Measurements from ENCODE around the gene PIK3R5. TPM values are rescaled to one million over a fixed set of nuclear protein-coding genes. Genes with fewer than 3 reads are reported as not detected.

Gene PIK3R5
- total RNA-seq, 2 donors from 2014 or later = 30.7 to 42.9 TPM

GRCh38 chr17:8872036-8872704 is 93.3 kb downstream of the PIK3R5 start:
- no peak for DNase-seq (ENCODE audit: low spot score)
- no peaks in the 10 kb centered on the region for H3K27me3 ChIP-seq (replicated peaks; ENCODE audit: insufficient read depth)

DNA sequence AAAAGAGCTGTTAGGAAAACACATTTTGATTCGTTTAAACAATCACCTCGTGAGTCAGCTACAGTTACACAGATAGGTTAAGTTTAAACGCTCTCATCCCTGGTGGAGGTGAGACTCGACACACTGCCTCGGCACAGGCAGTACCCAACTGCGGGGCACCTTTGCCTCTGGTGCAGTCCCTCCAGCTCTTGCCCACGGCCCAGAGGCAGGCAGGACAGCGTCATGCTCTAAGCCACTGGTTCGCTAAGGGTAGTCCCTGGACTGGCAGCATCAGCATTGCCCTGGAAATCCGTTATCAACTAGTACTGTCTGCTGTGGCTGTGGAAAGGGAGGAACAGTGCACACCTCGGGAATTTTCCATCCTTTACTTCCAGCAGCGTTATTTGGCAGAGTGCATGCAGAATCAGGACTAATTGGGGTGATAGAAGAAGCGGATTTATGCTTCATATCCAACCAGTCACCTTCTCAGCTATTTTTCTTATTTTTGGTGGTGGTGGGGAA is 94.4 kb downstream of the PIK3R5 start:
- no peaks in the 10 kb centered on the region for H3K9me3 ChIP-seq

More at GRCh38 chr17:8872036-8872704, 93.3 kb downstream of the PIK3R5 start:
- H3K4me3 ChIP-seq = no peak overlapping the region
- H3K9me3 ChIP-seq = no peaks in the 10 kb centered on the region
- ATAC-seq (ENCODE audit: insufficient number of reproducible peaks, low FRiP score, low read depth) = no peak
- H3K36me3 ChIP-seq = no peaks in the 10 kb centered on the region
- TF ChIP-seq, protein P1, sequence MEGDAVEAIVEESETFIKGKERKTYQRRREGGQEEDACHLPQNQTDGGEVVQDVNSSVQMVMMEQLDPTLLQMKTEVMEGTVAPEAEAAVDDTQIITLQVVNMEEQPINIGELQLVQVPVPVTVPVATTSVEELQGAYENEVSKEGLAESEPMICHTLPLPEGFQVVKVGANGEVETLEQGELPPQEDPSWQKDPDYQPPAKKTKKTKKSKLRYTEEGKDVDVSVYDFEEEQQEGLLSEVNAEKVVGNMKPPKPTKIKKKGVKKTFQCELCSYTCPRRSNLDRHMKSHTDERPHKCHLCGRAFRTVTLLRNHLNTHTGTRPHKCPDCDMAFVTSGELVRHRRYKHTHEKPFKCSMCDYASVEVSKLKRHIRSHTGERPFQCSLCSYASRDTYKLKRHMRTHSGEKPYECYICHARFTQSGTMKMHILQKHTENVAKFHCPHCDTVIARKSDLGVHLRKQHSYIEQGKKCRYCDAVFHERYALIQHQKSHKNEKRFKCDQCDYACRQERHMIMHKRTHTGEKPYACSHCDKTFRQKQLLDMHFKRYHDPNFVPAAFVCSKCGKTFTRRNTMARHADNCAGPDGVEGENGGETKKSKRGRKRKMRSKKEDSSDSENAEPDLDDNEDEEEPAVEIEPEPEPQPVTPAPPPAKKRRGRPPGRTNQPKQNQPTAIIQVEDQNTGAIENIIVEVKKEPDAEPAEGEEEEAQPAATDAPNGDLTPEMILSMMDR (IDR thresholded peaks at IDR 0.05) = no peak
- H3K4me1 ChIP-seq (ENCODE audit: control insufficient read depth in 1 of 2, low read depth in 2 of 2) = no peaks in the 10 kb centered on the region
- H3K27ac ChIP-seq = no peak overlapping the region

DNA sequence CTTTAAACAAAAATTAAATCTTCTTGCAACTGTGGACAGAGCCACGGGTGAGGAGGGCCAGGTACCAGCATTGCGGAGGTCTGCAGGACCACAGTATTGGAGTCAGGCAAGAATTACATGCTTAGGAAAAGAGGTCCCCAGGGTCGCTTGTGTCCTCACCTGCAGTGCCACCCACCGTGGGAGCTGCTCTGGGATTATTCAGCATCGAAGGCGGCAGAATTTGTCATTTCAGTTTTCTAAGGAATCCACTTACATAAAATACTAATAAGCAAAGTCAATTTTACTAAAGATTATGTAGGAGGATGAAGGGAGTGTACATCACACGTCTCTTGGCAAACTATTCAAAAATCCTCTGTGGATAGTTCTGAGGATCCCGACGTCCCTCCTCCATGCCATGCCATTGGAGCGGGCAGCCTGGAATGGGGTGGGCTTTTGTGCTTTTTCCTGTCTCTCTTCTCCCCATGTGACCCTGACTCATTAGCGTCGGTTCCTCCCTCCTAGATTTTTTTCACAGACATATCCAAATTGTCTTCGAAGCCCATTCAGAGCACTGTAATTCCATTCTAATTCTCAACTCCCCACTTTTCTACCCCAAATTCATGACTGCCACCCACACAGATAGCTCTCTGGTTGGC is 95.0 kb downstream of the PIK3R5 start:
- no peaks in the 10 kb centered on the region for H3K27me3 ChIP-seq (replicated peaks; ENCODE audit: insufficient read depth)
- no peaks in the 10 kb centered on the region for H3K4me1 ChIP-seq (ENCODE audit: control insufficient read depth in 1 of 2, low read depth in 2 of 2)
- no peak overlapping the region for H3K27ac ChIP-seq
- DNase-seq (ENCODE audit: low spot score) (no peak), ATAC-seq (ENCODE audit: insufficient number of reproducible peaks, low FRiP score, low read depth) (no peak)
- no peaks in the 10 kb centered on the region for H3K9me3 ChIP-seq
- no peaks in the 10 kb centered on the region for H3K36me3 ChIP-seq
- TF ChIP-seq, protein P1 (IDR thresholded peaks at IDR 0.05) = no peak
- H3K4me3 ChIP-seq = no peak overlapping the region

More for the DNA sequence above, 94.4 kb downstream of the PIK3R5 start:
- no peaks in the 10 kb centered on the region for H3K36me3 ChIP-seq
- no peak overlapping the region for H3K4me3 ChIP-seq
- H3K27me3 ChIP-seq (replicated peaks; ENCODE audit: insufficient read depth) = no peaks in the 10 kb centered on the region
- DNase-seq (ENCODE audit: low spot score) (no peak), ATAC-seq (ENCODE audit: insufficient number of reproducible peaks, low FRiP score, low read depth) (no peak)
- no peak overlapping the region for H3K27ac ChIP-seq
- TF ChIP-seq, protein P1 (IDR thresholded peaks at IDR 0.05) = no peak
- H3K4me1 ChIP-seq (ENCODE audit: control insufficient read depth in 1 of 2, low read depth in 2 of 2) = no peaks in the 10 kb centered on the region

DNA sequence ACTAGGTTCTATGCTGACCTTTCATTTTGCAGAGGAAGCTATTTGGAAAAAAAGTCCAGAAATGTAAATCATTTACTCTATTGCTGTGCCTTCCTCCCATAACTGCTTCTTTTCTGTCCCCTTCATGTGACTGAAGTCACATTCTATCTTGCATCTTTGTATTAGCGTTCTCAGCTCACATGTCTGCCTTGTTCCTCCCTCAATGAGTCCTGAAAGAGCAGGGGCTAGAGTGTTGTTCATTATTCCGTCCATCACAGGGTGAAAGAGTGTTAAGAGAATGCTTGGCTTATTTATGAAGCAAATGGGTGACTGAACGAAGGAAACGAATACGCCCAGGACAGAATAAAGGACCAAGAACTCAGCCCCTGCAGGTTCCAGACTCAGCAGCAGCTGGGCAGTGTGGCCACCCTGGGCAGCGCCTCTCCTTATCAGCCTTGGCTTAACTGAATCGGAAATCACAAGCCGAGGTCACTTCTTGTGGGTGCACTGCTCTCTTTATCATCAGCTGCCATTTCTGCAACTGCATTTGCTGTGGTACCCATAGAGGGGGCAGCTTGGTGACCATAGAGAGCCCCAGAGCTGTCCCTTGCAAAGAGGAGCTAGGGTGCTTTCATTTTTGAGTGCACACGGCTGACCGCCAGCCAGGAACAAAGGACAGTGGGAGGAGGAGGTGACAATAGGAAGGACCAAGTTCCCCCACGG is 96.2 kb downstream of the PIK3R5 start:
- Histone ChIP-seq H3K4me3 (no peak overlapping the region), H3K27ac (no peak overlapping the region), H3K9me3 (no peaks in the 10 kb centered on the region), H3K27me3 (replicated peaks; ENCODE audit: insufficient read depth) (no peaks in the 10 kb centered on the region), H3K36me3 (no peaks in the 10 kb centered on the region), H3K4me1 (ENCODE audit: control insufficient read depth in 1 of 2, low read depth in 2 of 2) (no peaks in the 10 kb centered on the region)
- TF ChIP-seq, protein P1 (IDR thresholded peaks at IDR 0.05) = no peak
- DNase-seq (ENCODE audit: low spot score) (no peak), ATAC-seq (ENCODE audit: insufficient number of reproducible peaks, low FRiP score, low read depth) (no peak)

- Histone ChIP-seq H3K9me3 (no peaks in the 10 kb centered on the region), H3K27me3 (replicated peaks; ENCODE audit: insufficient read depth) (no peaks in the 10 kb centered on the region), H3K4me3 (no peak overlapping the region), H3K27ac (no peak overlapping the region), H3K4me1 (ENCODE audit: control insufficient read depth in 1 of 2, low read depth in 2 of 2) (no peaks in the 10 kb centered on the region), H3K36me3 (no peaks in the 10 kb centered on the region)
- no peak for DNase-seq (ENCODE audit: low spot score)
- TF ChIP-seq, protein P1 (IDR thresholded peaks at IDR 0.05) = no peak
- no peak for ATAC-seq (ENCODE audit: insufficient number of reproducible peaks, low FRiP score, low read depth)
Observed at GRCh38 chr17:8868529-8868951, 97.0 kb downstream of the PIK3R5 start.
